ENCODE measurements around the gene KRI1. TPM values are rescaled to one million over a fixed set of nuclear protein-coding genes. Genes with fewer than 3 reads are reported as not detected.
A peak's percentile ranks its signal among the peaks of the same experiment; 100 is the strongest.

KRI1 gene
- total RNA-seq, 1 donor from 2014 or later = 24.1 TPM

GRCh38 chr19:10518444-10519361, 47.1 kb downstream of the KRI1 start:
- Mint-ChIP-seq H3K4me1 (ENCODE audit: low read depth, unreplicated experiment) (peaks cover 11% of the 10 kb centered on the region), H3K27me3 (ENCODE audit: unreplicated experiment) (peaks cover 25% of the 10 kb centered on the region), H3K27ac (ENCODE audit: unreplicated experiment) (no peak overlapping the region), H3K36me3 (ENCODE audit: unreplicated experiment) (no peaks in the 10 kb centered on the region), H3K4me3 (ENCODE audit: unreplicated experiment) (peak overlapping the region; percentile 68), H3K9me3 (ENCODE audit: unreplicated experiment) (peaks cover 6% of the 10 kb centered on the region)
- TF ChIP-seq CTCF (IDR thresholded peaks at IDR 0.05; ENCODE audit: partially characterized antibody, unreplicated experiment) = no peak
- DNase-seq = no peak

GRCh38 chr19:10517760-10518443, 47.9 kb downstream of the KRI1 start:
- Mint-ChIP-seq H3K36me3 (ENCODE audit: unreplicated experiment) (peaks cover 5% of the 10 kb centered on the region), H3K4me3 (ENCODE audit: unreplicated experiment) (peak overlapping the region; percentile 68), H3K4me1 (ENCODE audit: low read depth, unreplicated experiment) (peaks cover 11% of the 10 kb centered on the region), H3K27ac (ENCODE audit: unreplicated experiment) (no peak overlapping the region), H3K9me3 (ENCODE audit: unreplicated experiment) (peaks cover 6% of the 10 kb centered on the region), H3K27me3 (ENCODE audit: unreplicated experiment) (peaks cover 32% of the 10 kb centered on the region)
- DNase-seq = peak; percentile 35
- TF ChIP-seq CTCF (IDR thresholded peaks at IDR 0.05; ENCODE audit: partially characterized antibody, unreplicated experiment) = no peak

- Mint-ChIP-seq H3K4me1 (ENCODE audit: low read depth, unreplicated experiment) (peaks cover 11% of the 10 kb centered on the region), H3K27ac (ENCODE audit: unreplicated experiment) (no peak within 1 kb of the TSS), H3K27me3 (ENCODE audit: unreplicated experiment) (peaks cover 32% of the 10 kb centered on the region), H3K9me3 (ENCODE audit: unreplicated experiment) (peaks cover 6% of the 10 kb centered on the region), H3K4me3 (ENCODE audit: unreplicated experiment) (peak within 1 kb of the TSS; percentile 68), H3K36me3 (ENCODE audit: unreplicated experiment) (peaks cover 5% of the 10 kb centered on the region)
- no peak for TF ChIP-seq CTCF (IDR thresholded peaks at IDR 0.05; ENCODE audit: partially characterized antibody, unreplicated experiment)
- DNase-seq = peak; percentile 37
These were observed 48.5 kb downstream of the KRI1 start, which contains the start of gene S1PR5 for GRCh38 chr19:10517361-10517759. Gene S1PR5, minus strand, starts transcription at chr19:10517447. Its CDS starts 2,436 bp downstream, at chr19:10515011.

GRCh38 chr19:10516671-10517286, 49.0 kb downstream of the KRI1 start:
- DNase-seq = no peak
- Mint-ChIP-seq H3K27ac (ENCODE audit: unreplicated experiment) (no peak overlapping the region), H3K9me3 (ENCODE audit: unreplicated experiment) (peaks cover 6% of the 10 kb centered on the region), H3K27me3 (ENCODE audit: unreplicated experiment) (peaks cover 32% of the 10 kb centered on the region), H3K36me3 (ENCODE audit: unreplicated experiment) (peaks cover 5% of the 10 kb centered on the region), H3K4me3 (ENCODE audit: unreplicated experiment) (peak overlapping the region; percentile 46), H3K4me1 (ENCODE audit: low read depth, unreplicated experiment) (peaks cover 11% of the 10 kb centered on the region)
- no peak for TF ChIP-seq CTCF (IDR thresholded peaks at IDR 0.05; ENCODE audit: partially characterized antibody, unreplicated experiment)
